NCI-H774 (cell line): ENCODE data around the gene PRKAR2B.
A peak's percentile ranks its signal among the peaks of the same experiment; 100 is the strongest.

Source experiments
- DNase-seq: peaks from one replicate; lab custom pipeline; 2025; lab: John Stamatoyannopoulos, UW

Gene PRKAR2B

DNA sequence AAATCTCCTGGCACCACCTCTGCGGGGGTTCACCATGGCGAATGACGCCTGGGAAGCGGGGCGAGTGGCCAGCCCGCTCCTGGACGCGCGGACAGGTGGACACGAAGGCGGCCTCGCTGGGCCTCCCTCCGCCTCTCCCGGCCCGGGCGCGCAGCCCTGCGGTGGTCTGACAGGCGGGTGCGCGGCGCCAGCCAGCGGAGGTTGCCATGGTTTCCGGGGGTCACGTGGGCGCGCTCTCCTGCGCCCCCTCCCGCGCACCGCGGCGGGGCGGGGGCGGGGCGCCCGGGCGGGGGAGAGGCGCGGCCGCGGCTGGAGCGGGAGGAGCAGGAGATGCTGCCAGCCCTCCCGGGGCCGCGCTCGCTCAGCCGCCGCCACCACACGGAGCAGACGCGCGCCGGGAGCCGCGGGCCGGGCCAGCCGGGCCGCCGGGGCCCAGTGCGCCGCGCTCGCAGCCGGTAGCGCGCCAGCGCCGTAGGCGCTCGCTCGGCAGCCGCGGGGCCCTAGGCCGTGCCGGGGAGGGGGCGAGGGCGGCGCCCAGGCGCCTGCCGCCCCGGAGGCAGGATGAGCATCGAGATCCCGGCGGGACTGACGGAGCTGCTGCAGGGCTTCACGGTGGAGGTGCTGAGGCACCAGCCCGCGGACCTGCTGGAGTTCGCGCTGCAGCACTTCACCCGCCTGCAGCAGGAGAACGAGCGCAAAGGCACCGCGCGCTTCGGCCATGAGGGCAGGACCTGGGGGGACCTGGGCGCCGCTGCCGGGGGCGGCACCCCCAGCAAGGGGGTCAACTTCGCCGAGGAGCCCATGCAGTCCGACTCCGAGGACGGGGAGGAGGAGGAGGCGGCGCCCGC lies at the start of gene PRKAR2B:
Gene PRKAR2B (plus strand): TSS at position 359 of the 848 bp plus-strand sequence. CDS start 203 bp downstream, at position 562.
- DNase-seq: peak; percentile 80

DNA sequence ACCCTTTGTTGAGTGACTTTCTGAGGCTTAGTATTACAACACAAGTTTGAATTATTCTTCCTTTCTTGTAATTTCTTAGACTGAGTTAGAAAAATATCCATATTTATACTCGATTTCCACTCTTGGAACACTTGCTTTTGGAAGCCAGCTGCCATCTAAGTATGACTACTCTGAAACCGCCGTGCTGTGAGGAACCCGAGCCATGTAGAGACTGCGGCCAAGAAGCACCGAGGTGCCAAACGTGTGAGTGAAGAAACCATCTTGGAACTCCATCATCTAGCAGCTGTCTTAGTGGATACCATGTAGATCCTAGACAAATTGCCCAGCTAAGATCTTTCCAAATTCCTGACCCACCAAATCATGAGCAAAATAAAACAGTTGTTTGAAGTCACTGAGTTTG lies 49.7 kb upstream of the PRKAR2B start:
- no peak for DNase-seq

DNA sequence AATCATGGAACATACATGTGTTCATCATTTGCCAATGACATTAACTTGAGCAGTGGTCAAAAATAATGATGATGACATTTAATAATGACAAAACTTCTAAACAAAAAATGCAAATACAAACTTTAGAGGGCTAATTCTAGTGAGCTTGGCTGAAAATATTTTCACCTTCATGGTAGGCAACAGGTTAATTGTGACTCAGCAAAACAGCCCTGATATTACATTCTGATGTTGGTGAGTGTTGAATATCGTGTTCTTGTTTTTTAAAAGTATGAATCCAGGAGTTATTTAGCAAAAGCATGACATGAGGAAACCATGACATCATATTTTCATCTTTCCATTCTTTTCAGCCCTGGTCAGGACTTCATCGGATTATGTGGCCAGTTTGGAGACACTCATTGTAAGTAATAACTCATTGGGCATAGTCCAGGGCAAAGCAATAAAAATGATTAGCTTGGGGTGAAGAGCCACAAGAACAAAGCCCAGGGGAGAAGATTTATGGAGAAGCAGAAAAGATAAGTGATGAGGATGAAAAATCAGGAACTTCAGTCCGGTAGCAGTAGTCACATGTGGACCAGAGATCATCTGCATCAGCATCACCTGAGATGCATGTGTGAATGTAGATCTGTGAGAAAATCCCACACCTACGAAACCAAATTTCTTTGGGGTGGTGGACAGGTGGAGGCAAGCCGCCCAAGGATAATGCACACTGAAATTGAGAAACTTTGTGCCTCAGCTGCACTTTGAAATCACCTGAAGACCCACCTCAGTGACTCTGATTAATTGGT lies 46.8 kb upstream of the PRKAR2B start:
- DNase-seq: no peak

DNA sequence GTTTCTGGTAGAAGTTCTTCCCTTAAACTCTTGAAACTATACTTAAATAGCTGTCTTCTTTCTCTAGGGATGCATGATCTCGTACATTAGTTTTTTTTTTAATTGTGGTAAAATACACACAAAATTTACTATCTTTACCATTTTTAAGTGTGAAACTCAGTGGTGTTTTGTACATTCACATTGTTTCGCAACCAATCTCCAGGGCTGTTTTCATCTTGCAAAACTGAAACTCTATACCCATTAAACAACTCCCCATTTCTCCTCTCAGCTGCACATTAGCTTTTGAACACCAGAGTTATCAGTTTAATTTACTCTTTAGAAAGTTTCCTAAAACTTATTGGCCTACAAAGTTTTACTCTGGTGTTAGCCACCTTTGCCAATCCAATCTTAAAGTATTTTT lies 45.5 kb upstream of the PRKAR2B start:
- no peak for DNase-seq

DNA sequence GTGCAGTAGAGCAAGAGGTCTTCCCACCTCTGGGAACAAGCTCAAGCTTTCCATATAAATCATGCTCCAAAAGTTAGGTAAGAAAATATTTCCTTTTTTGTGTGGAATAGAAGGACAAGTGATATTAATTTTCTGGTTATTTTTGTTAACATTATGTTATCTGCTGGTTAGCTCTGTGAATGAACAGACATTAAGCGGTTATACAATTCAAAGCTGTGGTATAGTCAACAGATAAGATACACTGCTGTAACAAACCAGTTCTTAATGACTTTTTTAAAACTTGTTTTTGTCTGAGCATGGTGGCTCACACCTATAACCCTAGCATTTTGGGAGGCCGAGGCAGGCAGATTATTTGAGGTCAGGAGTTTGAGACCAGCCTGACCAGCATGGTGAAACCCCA lies 43.0 kb upstream of the PRKAR2B start:
- DNase-seq: no peak

DNA sequence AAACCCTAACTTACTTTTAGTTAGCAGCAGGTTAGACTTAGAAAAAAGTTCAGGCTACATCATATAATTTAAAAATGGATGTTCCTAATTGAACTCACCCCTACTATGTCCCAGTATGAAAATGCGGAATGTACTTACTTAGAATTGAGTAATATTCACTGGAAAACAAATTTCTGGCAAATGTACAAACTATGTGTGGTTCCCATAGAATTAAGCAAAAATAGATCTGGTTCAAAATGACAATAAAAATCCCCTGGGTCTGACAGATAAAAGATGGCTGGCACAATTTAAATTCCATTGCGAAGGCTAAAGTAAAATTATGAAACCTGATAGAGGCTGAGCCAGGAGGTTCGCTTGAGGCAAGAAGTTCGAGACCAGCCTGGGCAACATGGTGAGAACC lies 42.4 kb upstream of the PRKAR2B start:
- DNase-seq: no peak

DNA sequence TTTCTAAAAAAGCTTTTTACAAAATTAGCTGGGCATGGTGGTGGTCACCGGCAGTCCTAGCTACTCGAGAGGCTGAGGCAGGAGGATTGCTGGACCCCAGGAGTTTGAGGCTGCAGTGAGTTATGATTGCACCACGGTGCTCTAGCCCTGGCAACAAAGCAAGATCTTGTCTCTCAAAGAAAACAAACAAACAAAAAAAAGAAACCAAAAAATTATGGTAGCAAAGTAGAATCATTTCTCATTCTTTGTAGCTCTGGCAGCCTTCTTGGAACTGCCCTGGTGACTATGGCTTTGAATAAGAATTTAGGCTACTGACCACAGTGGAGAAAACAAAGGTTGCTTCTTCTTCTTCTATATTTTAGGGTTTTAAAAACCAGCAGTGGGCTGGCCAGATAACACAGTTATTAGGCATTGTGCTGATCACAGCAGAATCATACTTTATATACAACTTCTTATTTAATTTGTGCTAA lies 41.9 kb upstream of the PRKAR2B start:
- no peak for DNase-seq

DNA sequence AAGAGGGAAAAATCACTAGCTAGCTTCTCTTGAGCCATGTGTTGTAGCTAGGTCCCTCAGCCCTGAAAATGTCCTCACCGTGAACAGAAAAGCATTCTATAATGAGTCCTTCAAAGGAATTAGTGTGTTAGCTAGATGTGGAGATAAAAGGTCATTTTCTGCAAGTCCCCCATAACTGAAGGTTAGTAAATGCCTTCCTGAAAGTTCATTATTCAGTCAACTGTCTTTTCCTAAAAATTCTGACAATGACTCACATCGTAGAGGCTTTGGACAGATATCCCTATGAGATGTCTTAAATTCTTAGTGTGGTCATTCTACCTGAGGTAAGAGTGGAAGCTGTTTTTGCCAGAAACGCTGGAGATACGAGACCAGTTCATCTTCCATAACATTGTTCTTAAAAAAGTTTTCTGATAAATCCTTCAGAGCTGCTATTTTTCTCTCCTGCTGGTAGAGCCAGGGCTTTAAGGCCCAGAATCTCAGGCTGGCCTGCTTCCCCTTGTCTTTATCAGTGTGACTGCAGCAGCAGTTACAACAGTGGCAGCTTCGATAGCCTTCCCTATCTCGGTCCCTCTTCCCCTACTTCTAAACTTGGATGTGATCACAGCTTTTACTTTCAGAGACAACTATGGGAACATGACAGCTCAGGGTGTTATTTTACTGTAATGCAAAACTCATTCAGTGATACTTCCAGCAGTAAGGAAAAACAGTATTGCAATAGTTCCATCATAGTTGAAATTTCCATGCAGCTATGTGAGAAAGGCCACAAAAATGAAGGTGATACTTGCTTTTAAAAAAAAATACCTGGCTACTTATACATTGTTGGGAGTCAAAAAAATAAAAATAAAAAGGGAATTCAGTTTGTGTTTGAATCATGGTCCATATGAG lies 37.3 kb upstream of the PRKAR2B start:
- DNase-seq: no peak

DNA sequence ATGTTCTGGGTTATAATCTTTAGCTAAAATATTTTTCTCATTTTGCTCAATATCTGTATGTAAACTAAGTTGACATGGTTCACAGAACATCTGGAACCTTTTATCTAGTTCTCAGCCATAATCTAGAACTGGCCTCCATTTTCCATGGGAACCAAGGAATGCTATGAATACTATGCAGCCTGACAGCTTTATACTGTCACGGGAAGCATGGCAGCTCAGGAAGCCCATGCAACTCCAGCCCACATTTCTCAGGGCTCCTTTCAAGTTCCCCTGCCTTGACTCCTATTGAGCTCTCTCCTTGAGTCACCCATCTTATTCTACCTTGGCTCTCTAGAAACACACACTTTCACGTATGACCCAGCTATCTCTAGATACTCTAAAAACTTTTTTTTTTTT lies 36.6 kb upstream of the PRKAR2B start:
- no peak for DNase-seq

DNA sequence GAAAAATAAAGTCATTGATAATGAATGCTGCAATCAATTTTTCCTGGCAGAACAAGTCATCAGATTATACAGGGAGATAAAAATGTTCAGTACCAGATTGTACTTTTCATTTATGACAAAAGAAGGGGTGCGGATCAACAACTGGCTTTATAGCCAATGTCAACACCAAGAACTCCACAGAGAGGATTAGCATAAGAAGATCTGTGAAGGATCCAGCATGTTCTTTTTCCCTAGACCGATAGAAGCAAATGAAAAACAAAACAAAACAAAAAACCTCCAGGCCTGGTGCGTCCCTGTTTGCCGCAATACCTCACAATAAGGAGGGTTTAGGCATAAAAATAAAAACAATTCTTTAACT lies 34.7 kb upstream of the PRKAR2B start:
- DNase-seq: no peak

DNA sequence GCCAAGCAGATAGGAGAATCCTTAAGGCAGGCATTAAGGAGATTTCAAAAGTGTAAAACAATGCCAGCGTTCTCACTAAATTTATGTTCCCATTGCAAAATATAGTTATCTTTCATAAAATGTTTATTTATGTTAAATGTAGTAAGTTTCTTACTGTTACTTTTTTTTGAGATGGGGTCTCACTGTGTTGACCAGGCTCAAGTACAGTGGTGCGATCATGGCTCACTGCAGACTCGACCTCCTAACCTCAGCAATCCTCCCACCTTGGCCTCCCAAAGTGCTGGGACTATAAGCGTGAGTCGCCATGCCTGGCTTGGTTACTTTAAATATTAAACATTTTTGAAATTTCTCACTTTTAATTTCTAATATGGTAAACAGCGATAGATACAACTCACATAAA lies 31.8 kb upstream of the PRKAR2B start:
- no peak for DNase-seq

DNA sequence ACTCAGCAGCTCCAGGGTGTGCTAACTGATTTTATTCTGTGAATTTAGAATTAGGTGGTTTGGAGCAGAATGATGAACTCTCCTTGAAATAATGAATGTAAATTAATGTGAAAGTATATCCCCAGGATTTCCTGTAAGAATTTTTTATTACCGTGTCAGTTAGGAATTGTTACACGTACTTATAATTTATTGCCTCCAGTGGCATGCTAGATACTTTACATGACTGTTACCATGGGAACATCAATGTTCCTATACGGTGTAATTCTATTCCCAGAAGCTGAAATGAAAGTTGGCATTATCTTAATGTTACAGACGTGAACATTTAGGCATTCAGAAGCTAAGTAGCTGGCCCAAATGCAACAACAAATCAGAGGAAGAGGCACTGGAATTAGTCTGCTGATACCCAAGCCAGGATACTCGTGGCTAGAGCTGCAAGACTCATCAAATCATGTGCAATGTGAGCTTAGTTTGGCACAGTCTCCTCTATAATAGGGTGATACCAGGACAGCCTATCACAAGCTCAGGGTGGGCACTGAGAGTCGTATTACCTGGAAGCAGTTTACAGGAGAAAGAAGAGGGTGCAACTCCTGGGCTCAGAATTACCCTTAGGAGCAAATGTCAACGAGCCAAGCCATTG lies 30.0 kb upstream of the PRKAR2B start:
- DNase-seq: no peak

DNA sequence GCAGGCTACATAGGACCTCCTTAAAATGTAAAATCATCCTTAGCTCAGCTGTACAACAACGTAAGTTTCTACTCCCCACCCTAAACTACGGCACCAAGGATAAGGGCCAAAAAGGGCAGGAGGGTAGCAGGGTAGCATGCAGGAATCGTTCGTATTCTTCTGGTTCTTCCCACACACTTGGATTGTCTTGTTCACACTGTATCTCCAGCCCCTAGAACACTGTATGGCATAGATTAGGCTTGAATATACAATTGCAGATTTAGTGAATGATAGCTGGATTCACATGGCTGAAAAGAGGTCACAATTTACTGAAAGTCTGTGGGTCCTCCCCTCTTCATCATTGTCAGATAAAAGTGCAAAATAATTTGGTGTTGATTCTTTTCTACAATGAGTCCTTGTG lies 28.2 kb upstream of the PRKAR2B start:
- DNase-seq: no peak

DNA sequence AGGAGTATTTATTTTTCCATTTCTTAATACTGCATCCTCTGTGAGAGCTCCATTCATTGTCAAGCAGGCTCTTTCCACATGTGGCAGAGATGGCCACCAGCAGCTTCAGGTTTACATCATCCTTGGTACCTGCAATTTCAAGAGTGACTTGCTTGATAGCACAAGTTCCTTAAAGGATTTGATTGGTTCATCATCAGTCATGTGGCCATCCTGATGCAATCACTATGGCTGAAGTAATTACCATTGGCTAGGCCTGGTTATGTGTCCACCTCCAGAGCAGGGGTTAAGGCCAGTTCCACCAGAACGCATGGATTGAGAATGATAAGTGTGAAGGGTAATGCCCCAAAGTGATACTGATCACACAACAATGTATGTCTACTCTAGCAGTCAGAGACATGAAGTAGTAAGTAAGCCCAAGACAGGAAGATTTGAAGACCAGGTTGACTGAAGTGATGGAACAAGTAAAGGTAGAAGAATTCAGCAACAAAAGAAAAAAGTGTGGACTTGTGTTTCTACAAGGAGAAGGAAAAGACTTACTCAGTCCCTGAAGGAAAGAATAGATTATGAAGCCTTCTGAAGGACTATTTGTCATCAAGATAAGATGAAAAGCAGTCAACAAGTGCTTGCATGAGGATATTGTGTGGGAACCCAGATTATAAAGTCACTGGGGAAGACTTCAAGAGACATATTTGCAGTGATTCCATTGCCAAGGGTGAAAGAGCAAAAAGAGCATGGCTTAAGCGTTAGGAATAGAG lies 26.4 kb upstream of the PRKAR2B start:
- DNase-seq: no peak

DNA sequence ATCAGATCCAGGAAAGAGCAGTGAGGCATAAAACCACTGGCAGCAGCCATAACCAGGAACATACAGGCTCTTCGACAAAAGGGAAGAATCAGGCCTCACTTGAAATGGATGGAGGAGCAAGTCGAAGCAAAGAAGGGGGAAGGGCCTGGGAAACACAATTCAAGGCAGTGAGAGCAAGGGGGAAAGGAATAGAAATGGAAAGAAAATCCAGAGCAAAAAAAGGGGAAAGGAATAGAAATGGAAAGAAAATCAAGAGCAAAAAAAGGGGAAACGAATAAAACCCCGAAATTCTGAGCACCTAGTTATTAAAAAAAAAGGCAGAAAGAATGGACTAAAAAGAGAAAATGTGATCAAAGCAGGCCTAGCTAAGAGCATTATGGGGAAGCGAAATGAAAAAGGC lies 24.1 kb upstream of the PRKAR2B start:
- DNase-seq: no peak

DNA sequence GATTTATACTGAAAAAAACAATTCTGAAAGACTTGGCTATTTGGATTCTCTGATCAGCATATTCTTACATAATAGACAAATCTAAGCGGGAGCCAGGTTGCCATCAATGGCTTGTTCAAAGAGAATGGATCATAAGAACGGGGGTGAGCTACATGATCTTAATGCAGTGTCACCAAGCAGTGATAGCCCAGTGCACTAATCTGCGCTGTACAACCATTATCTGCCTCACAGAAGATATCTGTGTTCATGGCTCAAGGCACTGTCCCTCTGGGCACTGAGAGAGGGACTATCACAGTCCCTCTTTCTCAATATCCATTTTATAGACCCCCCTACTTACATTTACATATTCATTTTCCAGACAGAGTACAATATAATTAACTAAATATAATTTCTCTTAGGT lies 22.9 kb upstream of the PRKAR2B start:
- no peak for DNase-seq

DNA sequence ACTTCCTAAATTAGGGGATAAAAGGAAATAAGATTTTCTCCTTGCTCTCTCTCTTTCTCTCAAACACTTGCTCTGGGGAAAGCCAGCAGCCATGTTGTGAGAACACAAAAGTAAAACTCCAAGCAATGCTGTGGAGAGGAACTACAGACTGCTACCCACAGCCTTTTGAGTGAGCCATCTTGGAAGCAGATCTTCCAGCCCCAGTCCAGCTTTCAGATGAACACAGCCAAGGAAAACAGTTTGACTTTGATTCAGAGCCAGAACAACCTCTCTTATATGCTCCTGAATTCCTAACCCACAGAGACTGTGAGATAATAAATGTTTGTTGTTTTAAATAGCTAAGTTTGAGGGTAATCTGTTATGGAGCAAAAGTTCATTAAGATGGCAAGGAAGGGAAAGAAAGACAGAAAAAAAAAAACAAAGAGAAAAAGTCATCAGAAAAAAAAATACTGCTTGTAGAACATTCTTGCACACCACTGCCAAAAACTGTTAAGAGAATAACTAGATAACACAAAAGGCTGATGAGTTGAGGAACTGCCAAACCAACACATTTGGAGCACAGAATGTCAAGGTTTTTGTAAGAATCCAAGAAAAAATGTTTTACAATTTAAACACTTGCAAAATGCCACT lies 20.9 kb upstream of the PRKAR2B start:
- DNase-seq: no peak

DNA sequence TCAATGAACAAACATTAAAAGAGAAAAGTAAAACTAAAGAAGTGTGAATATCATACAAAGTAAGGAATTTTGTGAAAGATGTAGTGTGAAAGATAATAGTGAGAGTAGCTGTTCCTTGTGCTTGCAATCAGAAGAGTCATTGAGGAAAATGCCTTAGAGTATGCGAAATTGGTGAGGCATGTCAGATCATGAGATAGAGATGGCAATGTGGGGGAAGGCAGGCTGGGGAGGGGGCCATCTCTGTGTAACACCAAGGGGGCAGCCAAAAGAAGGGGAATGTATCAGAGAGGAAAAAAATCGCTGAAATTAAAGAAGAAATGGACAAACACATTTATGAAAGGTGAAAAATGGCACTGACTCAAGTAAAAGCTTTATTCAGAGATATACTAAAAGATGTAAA lies 19.6 kb upstream of the PRKAR2B start:
- DNase-seq: no peak

DNA sequence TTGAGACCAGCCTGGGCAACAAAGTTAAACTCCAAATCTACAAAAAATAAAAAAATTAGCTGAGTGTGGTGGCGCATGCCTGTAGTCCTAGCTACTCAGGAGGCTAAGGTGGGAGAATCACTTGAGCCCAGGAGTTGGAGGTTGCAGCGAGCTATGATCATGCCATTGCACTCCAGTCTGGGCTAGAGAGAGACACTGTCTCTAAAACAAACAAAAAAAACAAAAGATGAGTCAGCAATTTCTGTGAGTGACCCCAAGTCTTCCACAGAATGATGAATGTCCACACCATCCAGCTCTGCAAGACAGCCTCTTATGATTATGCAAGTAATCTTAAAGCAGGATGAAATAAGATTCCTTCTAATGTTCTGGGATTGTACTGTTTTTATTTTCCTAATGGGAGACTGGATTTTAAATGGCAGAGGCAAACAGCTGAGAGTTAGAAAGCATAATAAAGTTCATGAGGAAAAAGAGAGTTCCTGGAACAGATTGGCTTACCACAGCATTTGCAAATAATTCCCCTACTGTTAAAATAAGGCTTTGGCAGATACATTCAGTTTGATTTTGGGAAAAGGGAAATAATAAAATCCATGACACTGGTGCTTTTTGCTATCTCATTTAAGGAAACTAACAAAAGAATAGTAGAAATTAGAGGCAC lies 18.9 kb upstream of the PRKAR2B start:
- no peak for DNase-seq

DNA sequence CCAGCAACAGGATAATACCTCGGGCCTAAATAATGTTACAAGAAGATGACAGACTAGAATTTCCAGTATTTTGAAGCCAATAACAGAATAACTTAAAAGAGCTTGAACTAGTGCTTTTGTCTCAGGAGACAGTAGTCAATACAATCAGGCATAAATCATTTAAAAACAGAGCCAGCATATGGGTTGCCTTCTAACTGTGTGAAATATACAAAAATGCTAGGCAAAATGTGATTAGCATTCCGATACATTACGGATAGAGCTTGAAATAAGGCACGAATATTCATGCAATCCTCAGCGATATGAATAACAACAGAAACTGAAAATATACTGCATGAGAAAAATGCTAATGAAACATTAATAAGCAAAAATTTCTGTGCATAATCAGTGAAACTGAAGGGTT lies 18.3 kb upstream of the PRKAR2B start:
- DNase-seq: no peak
